Measurements from ENCODE around the gene CTIF.

GRCh38 chr18:48695671-48696070 lies 156.8 kb downstream of the CTIF start:
- TF ChIP-seq CTCF (conservative IDR thresholded peaks at IDR 0.05; ENCODE audit: low read length) (no peak), EZH2phosphoT487 (IDR thresholded peaks at IDR 0.05; ENCODE audit: borderline replicate concordance, low read depth, low read length) (no peak)

All from OCI-LY7 (cell line).